KOPT-K1 (cell line): Measurements from ENCODE around the gene GPR162.

ENCODE experiments used
- H3K27ac ChIP-seq: fragments of 200-600 bp; sonication (generic); 2 replicates; pipeline ENCODE4 v1.5.1; 2016; ENCODE audit warnings: antibody characterized with exemption, mild to moderate bottlenecking, low read depth, low read length; ENCODE audit not compliant: poor library complexity, severe bottlenecking
- H3K36me3 ChIP-seq: fragments of 200-600 bp; sonication (generic); 2 replicates; pipeline ENCODE4 v1.5.1; 2017; ENCODE audit warnings: antibody characterized with exemption, mild to moderate bottlenecking, low read length, moderate library complexity; ENCODE audit not compliant: insufficient read depth
- H3K9me3 ChIP-seq: fragments of 200-600 bp; sonication (generic); 2 replicates; pipeline ENCODE4 v1.5.1; 2017; ENCODE audit warnings: antibody characterized with exemption, low read length, mild to moderate bottlenecking; ENCODE audit not compliant: insufficient read depth, poor library complexity, severe bottlenecking

Gene GPR162

GRCh38 chr12:6825398-6826124 lies 3.9 kb downstream of the GPR162 start:
- Histone ChIP-seq H3K36me3 (no peaks in the 10 kb centered on the region), H3K27ac (no peak overlapping the region), H3K9me3 (no peaks in the 10 kb centered on the region)

DNA sequence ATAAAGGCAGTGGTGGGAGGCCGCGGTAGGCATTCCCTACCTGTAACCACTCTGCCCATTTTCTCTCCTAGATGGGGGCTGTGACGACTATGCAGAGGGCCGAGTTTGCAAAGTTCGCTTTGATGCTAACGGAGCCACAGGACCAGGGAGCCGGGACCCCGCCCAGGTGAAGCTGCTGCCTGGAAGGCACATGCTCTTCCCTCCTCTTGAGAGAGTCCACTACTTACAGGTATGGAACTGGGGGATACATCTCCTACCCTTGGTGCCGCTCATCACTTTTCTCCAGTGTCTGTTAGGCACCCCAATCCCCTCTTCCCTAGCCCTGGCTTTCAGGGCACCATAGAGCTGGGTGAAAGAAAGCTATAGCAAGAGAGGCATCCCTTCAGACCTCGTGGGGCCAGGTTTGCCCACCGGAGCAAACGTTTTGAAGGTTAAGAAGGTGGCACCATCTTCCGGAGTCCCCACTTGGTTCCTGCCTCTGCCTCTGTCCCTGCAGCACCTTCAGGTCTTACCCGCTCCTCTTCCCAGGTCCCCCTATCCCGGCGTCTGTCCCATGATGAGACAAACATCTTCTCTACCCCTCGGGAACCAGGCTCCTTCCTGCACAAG lies 4.6 kb downstream of the GPR162 start:
- no peaks in the 10 kb centered on the region for H3K36me3 ChIP-seq
- no peaks in the 10 kb centered on the region for H3K9me3 ChIP-seq
- H3K27ac ChIP-seq, result no peak overlapping the region

DNA sequence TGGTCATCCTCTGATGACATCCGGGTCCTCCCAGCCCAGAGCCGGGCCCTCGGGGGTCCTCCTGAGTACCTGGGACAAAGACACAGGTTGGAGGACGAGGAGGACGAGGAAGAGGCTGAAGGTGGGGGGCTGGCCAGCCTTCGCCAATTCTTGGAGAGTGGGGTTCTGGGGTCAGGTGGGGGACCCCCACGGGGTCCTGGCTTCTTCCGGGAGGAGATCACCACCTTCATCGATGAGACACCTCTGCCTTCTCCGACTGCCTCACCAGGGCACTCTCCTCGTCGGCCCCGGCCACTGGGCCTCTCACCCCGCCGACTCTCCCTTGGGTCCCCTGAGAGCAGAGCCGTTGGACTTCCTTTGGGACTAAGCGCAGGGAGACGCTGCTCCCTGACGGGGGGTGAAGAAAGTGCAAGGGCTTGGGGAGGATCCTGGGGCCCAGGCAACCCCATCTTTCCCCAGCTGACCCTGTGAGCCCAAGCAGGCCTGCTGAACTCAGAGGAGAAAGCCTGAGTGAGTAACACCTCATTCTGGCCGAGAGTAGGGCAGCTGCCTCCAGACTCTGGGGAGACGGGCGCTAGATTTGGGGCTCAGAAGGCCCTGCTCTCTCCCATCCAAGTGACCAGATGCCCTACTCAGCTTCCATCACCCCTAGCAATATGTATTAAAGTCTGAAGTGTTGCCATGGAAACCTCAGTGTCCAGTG lies 5.3 kb downstream of the GPR162 start:
- H3K9me3 ChIP-seq, result no peaks in the 10 kb centered on the region
- H3K36me3 ChIP-seq, result no peaks in the 10 kb centered on the region
- no peak overlapping the region for H3K27ac ChIP-seq

- Histone ChIP-seq H3K36me3 (no peaks in the 10 kb centered on the region), H3K9me3 (no peaks in the 10 kb centered on the region), H3K27ac (no peak overlapping the region)
Observed at GRCh38 chr12:6827437-6827911, 5.9 kb downstream of the GPR162 start.

DNA sequence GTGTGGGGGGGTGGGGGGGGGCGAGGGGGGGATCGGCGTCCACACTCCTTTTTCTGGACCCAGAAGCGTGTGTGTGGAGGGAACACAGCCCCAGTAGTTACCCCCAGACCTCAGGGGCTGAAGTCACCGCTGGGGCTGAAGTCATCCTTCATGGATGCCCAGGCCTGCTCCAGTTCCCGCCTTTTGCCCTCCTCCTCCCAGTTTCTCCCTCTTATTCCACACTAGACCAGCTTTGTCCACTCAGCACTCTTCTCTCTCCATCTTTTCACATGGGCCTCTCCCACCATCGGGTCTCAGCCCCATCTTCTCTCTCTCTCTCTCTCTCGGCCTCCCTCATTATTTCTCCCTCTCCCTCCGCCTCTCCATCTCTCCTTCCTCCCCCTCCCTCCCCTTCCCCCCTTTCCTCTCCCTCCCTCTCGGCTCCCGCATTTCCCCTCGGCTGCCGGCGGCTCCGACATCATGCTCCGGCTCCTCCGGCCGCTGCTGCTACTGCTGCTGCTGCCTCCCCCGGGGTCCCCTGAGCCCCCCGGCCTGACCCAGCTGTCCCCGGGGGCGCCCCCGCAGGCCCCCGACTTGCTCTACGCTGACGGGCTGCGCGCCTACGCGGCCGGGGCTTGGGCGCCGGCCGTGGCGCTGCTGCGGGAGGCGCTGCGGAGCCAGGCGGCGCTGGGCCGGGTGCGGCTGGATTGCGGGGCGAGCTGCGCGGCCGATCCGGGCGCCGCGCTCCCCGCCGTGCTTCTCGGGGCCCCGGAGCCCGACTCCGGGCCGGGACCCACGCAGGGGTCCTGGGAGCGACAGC lies 6.6 kb downstream of the GPR162 start, which contains the start of gene P3H3:
TSS of gene P3H3 (plus strand) at position 426 of the 799 bp plus-strand sequence. CDS start at position 460, 34 bp downstream.
- Histone ChIP-seq H3K36me3 (no peaks in the 10 kb centered on the region), H3K9me3 (no peaks in the 10 kb centered on the region), H3K27ac (no peak within 1 kb of the TSS)

DNA sequence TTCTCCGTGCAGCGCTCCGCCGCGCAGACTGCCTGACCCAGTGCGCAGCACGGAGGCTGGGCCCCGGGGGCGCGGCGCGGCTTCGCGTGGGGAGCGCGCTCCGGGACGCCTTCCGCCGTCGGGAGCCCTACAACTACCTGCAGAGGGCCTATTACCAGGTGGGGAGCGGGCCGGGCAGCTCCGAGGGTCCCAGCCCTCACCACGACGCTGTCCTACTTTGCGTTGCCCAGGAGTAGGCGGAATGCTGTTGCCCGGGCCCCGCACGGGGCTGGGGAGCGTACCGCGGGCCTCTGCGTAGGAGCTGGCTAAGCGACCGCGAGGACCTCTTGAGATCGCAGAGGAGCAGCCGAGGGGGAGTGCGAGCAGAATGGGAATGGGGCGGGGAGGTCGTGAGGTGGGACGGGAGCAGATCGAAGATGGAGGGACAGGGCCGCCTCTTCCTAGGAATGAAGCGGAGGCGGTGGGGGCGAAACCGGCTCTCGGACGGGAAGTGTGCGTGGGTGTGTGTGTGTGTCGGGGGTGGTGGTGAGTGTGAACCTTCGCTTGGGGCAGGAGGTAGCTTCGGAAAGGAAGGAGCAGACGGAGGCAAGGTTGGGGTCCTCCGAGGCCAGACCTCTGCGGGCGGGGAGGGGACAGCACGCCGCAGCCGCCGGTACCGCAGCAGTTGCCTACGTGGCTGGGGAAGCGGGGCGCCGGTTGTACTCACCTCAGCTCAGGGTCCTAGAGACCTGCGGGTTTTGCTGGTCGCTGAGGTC lies 7.3 kb downstream of the GPR162 start:
- no peak overlapping the region for H3K27ac ChIP-seq
- H3K36me3 ChIP-seq, result no peaks in the 10 kb centered on the region
- no peaks in the 10 kb centered on the region for H3K9me3 ChIP-seq

GRCh38 chr12:6829536-6830220 lies 8.1 kb downstream of the GPR162 start:
- no peak overlapping the region for H3K27ac ChIP-seq
- H3K36me3 ChIP-seq, result no peaks in the 10 kb centered on the region
- no peaks in the 10 kb centered on the region for H3K9me3 ChIP-seq

DNA sequence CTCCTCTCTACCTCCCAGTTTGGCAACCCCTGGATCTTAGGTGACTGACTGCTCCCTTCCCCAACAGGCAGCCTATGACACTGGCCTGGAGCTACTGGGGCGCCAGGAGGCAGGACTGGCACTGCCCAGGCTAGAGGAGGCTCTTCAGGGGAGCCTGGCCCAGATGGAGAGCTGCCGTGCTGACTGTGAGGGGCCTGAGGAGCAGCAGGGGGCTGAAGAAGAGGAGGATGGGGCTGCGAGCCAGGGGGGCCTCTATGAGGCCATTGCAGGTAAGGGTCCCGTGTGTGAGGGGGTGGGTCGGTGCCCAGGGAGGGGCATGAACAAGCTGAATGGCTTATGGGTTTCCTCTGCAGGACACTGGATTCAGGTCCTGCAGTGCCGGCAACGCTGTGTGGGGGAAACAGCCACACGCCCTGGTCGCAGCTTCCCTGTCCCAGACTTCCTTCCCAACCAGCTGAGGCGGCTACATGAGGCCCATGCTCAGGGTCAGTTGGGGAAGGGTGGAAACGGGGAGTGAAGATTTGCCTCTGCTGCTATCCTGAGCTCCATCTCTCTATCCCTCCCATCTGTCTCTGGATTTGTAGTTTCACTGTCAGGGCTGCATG lies 8.8 kb downstream of the GPR162 start:
- Histone ChIP-seq H3K36me3 (no peaks in the 10 kb centered on the region), H3K27ac (no peak overlapping the region), H3K9me3 (no peaks in the 10 kb centered on the region)

- Histone ChIP-seq H3K9me3 (no peaks in the 10 kb centered on the region), H3K27ac (no peak overlapping the region), H3K36me3 (no peaks in the 10 kb centered on the region)
Observed at GRCh38 chr12:6830999-6831398, 9.4 kb downstream of the GPR162 start.

- Histone ChIP-seq H3K36me3 (no peaks in the 10 kb centered on the region), H3K9me3 (no peaks in the 10 kb centered on the region), H3K27ac (no peak overlapping the region)
Observed at GRCh38 chr12:6831450-6831995, 9.9 kb downstream of the GPR162 start.

GRCh38 chr12:6832125-6832524 lies 10.5 kb downstream of the GPR162 start:
- Histone ChIP-seq H3K27ac (no peak overlapping the region), H3K36me3 (no peaks in the 10 kb centered on the region), H3K9me3 (no peaks in the 10 kb centered on the region)

DNA sequence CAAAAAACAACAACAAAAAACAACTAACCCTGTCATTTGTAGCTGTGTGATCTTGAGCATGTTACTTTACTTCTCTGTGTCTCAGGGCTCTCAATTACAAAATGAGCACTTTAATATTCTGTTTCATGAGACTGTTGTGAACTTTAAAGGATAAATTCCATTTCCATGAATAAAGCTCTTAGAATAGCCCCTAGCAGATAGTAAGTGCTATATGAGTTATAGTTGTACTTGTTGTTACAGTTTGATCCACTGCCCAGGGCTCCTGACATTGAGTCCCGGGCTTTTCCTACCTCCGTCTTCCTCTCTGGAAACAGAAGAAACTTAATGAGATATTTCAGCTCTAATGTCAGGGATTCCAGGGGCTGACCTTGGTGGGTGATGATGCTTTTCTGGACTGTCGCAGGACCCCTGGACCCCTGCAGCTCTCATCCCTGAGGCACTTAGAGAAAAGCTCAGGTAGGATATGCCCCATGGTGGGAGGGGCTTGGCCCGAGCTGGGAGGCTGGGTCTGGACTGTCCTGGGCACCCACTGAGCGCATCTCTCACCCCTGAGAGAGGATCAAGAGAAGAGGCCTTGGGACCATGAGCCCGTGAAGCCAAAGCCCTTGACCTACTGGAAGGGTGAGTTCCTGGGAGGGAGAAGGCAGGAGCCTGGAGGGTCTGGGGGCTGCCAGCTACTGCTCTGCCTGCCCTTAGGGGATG lies 11.7 kb downstream of the GPR162 start:
- H3K36me3 ChIP-seq, result no peaks in the 10 kb centered on the region
- H3K27ac ChIP-seq, result no peak overlapping the region
- H3K9me3 ChIP-seq, result no peaks in the 10 kb centered on the region

GRCh38 chr12:6834254-6834653 lies 12.6 kb downstream of the GPR162 start:
- Histone ChIP-seq H3K9me3 (no peaks in the 10 kb centered on the region), H3K36me3 (no peaks in the 10 kb centered on the region), H3K27ac (no peak overlapping the region)
